GM13976 (cell line): Measurements from ENCODE around the gene SLC4A1AP.

Experiments
- DNase-seq: peaks from one replicate; pipeline ENCODE4 v3.0.0; 2012; ENCODE audit warnings: low spot score
- CTCF ChIP-seq: IDR thresholded peaks from 2 replicates; pipeline ENCODE4 v1.5.1; 2012; ENCODE audit warnings: borderline replicate concordance, mild to moderate bottlenecking; ENCODE audit not compliant: insufficient read depth; ENCODE audit errors: extremely low read depth, missing control alignments, control extremely low read depth
- in situ Hi-C: fragments of 300-500 bp; cut with MboI; formaldehyde crosslinking; loops from one replicate; pipeline ENCODE4 v1.12.0; 2022; ENCODE audit warnings: low sequenced_read_pairs, mixed read lengths, inconsistent platforms; ENCODE audit not compliant: unreplicated experiment

The SLC4A1AP gene

GRCh38 chr2:27730980-27731691 lies 67.4 kb downstream of the SLC4A1AP start:
- no peak for DNase-seq
- no peak for TF ChIP-seq CTCF
- in situ Hi-C loops = no loop called here

GRCh38 chr2:27734305-27734704 lies 70.6 kb downstream of the SLC4A1AP start:
- in situ Hi-C loops = no loop called here
- no peak for DNase-seq
- TF ChIP-seq CTCF = no peak

DNA sequence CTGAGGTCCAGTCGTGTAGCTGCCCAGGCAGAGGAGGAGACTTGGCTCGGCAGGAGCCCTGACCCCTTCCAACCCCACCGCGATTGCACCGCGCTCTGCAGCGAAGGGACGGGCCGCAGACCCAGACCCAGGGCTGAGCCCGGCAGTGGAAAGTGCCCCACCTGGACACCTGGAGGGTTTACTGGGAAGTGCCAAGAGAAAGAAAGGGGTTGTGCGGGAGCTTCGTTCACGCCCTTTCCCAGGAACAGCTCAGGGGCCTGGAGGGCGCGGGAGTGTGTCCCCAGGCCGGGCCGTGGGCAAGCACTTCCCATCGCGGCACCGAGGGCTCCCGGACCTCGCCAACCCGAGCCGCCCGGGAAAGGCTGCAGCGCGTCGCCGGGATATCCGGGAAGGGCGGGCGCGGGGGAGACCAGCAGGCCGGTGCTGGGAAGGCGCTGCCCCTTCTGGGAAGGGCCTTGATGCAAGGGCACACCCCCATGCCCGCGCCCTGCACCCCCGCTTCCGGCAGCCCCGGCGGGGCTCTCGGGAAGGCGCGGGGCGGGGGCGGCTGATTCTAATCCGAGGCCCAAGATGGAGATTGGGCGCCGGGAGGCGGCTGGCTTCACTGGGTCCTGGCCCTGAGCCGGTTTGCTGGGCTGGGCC lies 71.7 kb downstream of the SLC4A1AP start:
- DNase-seq = peak; percentile 60
- in situ Hi-C loops = no loop called here
- TF ChIP-seq CTCF = no peak

DNA sequence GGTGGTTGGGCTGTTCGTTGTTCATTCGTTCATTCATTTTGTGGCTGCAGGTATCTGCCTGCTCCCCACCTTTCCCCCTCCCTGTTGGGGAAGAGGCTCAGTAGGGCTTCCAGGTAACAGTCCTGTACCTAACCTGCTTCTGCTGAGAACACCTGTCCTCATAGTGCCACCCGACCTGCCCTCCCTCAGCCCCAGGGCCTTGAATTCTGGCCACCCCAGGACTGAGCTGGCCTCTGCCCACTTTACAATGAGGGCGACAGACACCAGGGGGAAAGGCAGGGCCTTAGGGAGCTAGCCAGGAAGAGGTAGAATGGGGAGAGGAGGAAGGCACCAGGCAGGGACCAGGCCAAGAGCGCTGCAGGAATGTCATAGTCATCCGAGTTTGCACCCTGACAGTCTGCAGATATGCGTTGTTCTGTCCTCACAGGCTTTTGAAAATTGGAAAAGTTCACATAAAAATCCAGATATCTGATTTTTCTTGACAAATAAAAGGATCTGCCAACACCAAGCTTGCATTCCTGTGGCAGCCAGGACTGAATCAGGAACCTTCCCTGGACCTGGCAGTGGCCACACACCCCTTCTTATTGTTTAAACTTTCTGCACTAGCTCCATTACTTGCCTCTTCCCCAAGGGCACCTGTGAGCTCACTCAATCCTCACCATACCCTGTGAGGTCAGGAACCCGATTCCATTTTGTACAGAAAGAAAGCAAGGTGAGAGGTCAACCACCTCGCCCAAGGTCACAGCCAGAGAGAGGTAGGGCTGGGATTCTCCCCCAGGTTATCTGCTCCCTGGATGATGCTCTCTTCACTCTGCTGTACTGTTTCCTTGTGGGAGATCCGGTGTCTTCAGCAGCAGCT lies 72.6 kb downstream of the SLC4A1AP start:
- no peak for DNase-seq
- in situ Hi-C loops = no loop called here
- no peak for TF ChIP-seq CTCF

GRCh38 chr2:27736890-27737204 lies 73.2 kb downstream of the SLC4A1AP start:
- TF ChIP-seq CTCF = no peak
- DNase-seq = no peak
- in situ Hi-C loops = no loop called here

GRCh38 chr2:27737676-27738348 lies 74.1 kb downstream of the SLC4A1AP start:
- in situ Hi-C loops = no loop called here
- DNase-seq = no peak
- TF ChIP-seq CTCF = no peak
